MCF 10A (cell line): ENCODE measurements around the gene NXPE4. TPM values are rescaled to one million over a fixed set of nuclear protein-coding genes. Genes with fewer than 3 reads are reported as not detected.

Experiments used
- BruUV-seq: library from RNA; stranded (reverse); fragments of 400-500 nt; replicated peaks from 2 replicates; lab custom pipeline; 2021; lab: Mats Ljungman, UMichigan
- CTCF ChIA-PET: fragments of 300-600 bp; sonication (Branson Sonifier 250); formaldehyde crosslinking; extraction: SDS; loops from one replicate; lab custom pipeline; 2021; ENCODE audit warnings: antibody characterized with exemption, inconsistent platforms; lab: Yijun Ruan, JAX
- POLR2A ChIA-PET: fragments of 300-600, 350-650 bp; sonication (Branson Sonifier 250); formaldehyde crosslinking; extraction: SDS; loops from one replicate; lab custom pipeline; 2020; ENCODE audit warnings: antibody characterized with exemption, inconsistent platforms; lab: Yijun Ruan, JAX
- DNase-seq: peaks from one replicate; pipeline ENCODE4 v3.0.0-alpha.2; 2018; ENCODE audit not compliant: unreplicated experiment
- H3K27ac Mint-ChIP-seq: one replicate; pipeline ENCODE4 v1.8.0; 2022; ENCODE audit warnings: mild to moderate bottlenecking, low read depth, mixed read lengths; ENCODE audit not compliant: unreplicated experiment
- H3K27me3 Mint-ChIP-seq: one replicate; pipeline ENCODE4 v1.8.0; 2022; ENCODE audit warnings: mixed read lengths; ENCODE audit not compliant: insufficient read depth, unreplicated experiment
- H3K36me3 Mint-ChIP-seq: one replicate; pipeline ENCODE4 v1.8.0; 2022; ENCODE audit warnings: mild to moderate bottlenecking, moderate library complexity, mixed read lengths; ENCODE audit not compliant: insufficient read depth, unreplicated experiment
- H3K4me1 Mint-ChIP-seq: one replicate; pipeline ENCODE4 v1.8.0; 2022; ENCODE audit warnings: mixed read lengths; ENCODE audit not compliant: insufficient read depth, unreplicated experiment
- H3K4me3 Mint-ChIP-seq: one replicate; pipeline ENCODE4 v1.8.0; 2022; ENCODE audit warnings: mild to moderate bottlenecking, moderate library complexity, mixed read lengths; ENCODE audit not compliant: unreplicated experiment
- H3K9me3 Mint-ChIP-seq: one replicate; pipeline ENCODE4 v1.8.0; 2022; ENCODE audit warnings: mixed read lengths; ENCODE audit not compliant: unreplicated experiment
- intact Hi-C: fragments of 100-400 bp; cut with micrococcal nuclease; formaldehyde crosslinking; loops from 2 replicates; pipeline ENCODE4 v1.14.1; 2022
- total RNA-seq: library from RNA; stranded (reverse); gene quantifications from 2 replicates; pipeline ENCODE4 v1.2.3, GENCODE V29; 2022
- TF ChIP-seq, protein P1 (sequence below): fragments of 200-600 bp; IDR thresholded peaks from one replicate; pipeline ENCODE4 v1.8.0; 2022; ENCODE audit warnings: antibody characterized with exemption, mild to moderate bottlenecking; ENCODE audit not compliant: unreplicated experiment

NXPE4 gene
- total RNA-seq, 1 experiment from 2014 or later = not detected

DNA sequence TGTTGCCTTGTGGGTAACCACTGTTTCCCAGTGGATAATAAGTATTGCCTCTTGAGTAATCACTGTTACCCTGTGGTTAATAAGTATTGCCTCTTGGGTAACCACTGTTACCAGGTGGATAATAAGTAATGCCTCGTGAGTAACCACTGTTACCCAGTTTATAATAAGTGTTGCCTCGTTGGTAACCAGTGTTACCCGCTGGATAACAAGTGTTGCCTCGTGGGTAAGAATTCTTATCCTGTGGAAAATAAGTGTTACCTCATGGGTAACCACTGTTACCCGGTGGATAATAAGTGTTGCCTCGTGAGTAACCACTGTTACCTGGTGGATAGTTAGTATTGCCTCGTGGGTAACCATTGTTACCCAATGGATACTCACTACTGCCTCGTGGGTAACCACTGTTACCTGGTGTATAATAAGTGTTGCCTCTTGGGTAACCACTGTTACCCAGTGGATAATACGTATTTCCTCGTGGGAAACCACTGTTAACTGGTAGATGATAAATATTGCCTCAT, 24.1 kb upstream of the NXPE4 start:
- CTCF ChIA-PET = no interaction called here
- intact Hi-C loops = no loop called here

DNA sequence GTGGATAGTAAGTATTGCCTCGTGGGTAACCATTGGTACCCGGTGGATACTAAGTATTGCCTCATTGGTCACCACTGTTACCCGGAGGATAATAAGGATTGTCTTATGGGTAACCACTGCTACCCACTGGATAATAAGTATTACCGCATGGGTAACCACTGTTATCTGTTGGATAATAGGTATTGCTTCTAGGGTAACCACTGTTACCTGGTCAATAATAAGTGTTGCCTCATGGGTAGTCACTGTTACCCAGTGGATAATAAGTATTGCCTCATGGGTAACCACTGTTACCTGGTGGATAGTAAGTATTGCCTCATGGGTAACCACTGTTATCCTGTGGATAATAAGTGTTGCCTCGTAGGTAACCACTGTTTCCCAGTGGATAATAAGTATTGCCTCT, 22.6 kb upstream of the NXPE4 start:
- intact Hi-C loops = no loop called here
- POLR2A ChIA-PET = no interaction called here
- H3K4me3 Mint-ChIP-seq = no peak overlapping the region
- no TSS peak for BruUV-seq
- H3K27me3 Mint-ChIP-seq = no peaks in the 10 kb centered on the region
- DNase-seq = no peak
- TF ChIP-seq, protein P1, sequence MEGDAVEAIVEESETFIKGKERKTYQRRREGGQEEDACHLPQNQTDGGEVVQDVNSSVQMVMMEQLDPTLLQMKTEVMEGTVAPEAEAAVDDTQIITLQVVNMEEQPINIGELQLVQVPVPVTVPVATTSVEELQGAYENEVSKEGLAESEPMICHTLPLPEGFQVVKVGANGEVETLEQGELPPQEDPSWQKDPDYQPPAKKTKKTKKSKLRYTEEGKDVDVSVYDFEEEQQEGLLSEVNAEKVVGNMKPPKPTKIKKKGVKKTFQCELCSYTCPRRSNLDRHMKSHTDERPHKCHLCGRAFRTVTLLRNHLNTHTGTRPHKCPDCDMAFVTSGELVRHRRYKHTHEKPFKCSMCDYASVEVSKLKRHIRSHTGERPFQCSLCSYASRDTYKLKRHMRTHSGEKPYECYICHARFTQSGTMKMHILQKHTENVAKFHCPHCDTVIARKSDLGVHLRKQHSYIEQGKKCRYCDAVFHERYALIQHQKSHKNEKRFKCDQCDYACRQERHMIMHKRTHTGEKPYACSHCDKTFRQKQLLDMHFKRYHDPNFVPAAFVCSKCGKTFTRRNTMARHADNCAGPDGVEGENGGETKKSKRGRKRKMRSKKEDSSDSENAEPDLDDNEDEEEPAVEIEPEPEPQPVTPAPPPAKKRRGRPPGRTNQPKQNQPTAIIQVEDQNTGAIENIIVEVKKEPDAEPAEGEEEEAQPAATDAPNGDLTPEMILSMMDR = no peak
- no peaks in the 10 kb centered on the region for H3K9me3 Mint-ChIP-seq
- no peaks in the 10 kb centered on the region for H3K36me3 Mint-ChIP-seq
- CTCF ChIA-PET = no interaction called here
- no peaks in the 10 kb centered on the region for H3K4me1 Mint-ChIP-seq
- H3K27ac Mint-ChIP-seq = no peak overlapping the region

More for the DNA sequence above, 24.1 kb upstream of the NXPE4 start:
- DNase-seq = no peak
- BruUV-seq = no TSS peak
- POLR2A ChIA-PET = no interaction called here
- Mint-ChIP-seq H3K27me3 (no peaks in the 10 kb centered on the region), H3K9me3 (no peaks in the 10 kb centered on the region), H3K4me3 (no peak overlapping the region), H3K4me1 (no peaks in the 10 kb centered on the region), H3K27ac (no peak overlapping the region), H3K36me3 (no peaks in the 10 kb centered on the region)
- TF ChIP-seq, protein P1 = no peak

DNA sequence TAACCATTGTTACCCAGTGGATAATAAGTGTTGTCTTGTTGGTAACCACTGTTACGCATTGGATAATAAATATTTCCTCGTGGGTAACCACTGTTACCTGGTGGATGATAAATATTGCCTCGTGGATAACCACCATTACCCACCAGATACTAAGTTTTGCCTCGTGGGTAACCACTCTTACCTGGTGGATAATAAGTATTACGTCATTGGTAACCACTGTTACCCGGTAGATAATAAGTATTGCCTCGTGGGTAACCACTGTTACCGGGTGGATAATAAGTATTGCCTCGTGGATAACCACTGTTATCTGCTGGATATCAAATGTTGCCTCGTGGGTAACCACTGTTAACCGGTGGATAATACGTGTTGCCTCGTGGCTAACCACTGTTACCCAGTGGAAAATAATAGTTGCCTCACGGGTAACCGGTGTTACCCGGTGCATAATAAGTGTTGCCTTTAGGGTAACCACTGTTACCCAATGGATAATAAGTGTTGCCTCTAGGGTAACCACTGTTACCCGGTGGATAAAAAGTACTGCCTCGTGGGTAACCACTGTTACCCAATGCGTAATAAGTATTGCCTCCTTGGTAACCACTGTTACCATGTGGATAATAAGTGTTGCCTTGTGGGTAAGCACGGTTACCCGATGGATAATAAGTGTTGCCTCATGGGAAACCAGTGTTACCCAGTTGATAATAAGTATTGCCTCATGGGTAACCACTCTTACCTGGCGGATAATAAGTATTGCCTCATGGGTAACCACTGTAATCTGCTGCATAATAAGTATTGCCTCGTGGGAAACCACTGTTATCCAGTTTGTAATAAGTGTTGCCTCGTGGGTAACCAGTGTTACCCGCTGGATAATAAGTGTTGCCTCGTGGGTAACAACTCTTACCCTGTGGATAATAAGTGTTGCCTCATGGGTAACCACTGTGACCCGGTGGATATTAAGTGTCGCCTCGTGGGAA, 21.9 kb upstream of the NXPE4 start:
- Mint-ChIP-seq H3K36me3 (no peaks in the 10 kb centered on the region), H3K27ac (no peak overlapping the region), H3K27me3 (no peaks in the 10 kb centered on the region), H3K4me1 (no peaks in the 10 kb centered on the region), H3K4me3 (no peak overlapping the region), H3K9me3 (no peaks in the 10 kb centered on the region)
- TF ChIP-seq, protein P1 = no peak
- no peak for DNase-seq
- no TSS peak for BruUV-seq
- ChIA-PET CTCF (no interaction called here), POLR2A (no interaction called here)
- intact Hi-C loops = no loop called here

GRCh38 chr11:114616516-114616915, 20.9 kb upstream of the NXPE4 start:
- Mint-ChIP-seq H3K27me3 (no peaks in the 10 kb centered on the region), H3K4me1 (no peaks in the 10 kb centered on the region), H3K27ac (no peak overlapping the region), H3K4me3 (no peak overlapping the region), H3K36me3 (no peaks in the 10 kb centered on the region), H3K9me3 (no peaks in the 10 kb centered on the region)
- no TSS peak for BruUV-seq
- no peak for DNase-seq
- TF ChIP-seq, protein P1 = no peak
- ChIA-PET POLR2A (no interaction called here), CTCF (no interaction called here)
- intact Hi-C loops = no loop called here
